WTC11 (cell line): ENCODE results near the gene RASIP1. TPM values are rescaled to one million over a fixed set of nuclear protein-coding genes. Genes with fewer than 3 reads are reported as not detected.

ENCODE experiments used
- ATAC-seq: fragments of 200-7000 bp; cut with Tn5 transposase; 2 replicates; pipeline ENCODE4 v1.10.0; 2021; ENCODE audit warnings: mild to moderate bottlenecking, moderate library complexity
- CTCF ChIA-PET: fragments of 300-600 bp; sonication (Branson Sonifier 250); formaldehyde crosslinking; loops from one replicate; lab custom pipeline; 2021; ENCODE audit warnings: antibody characterized with exemption; lab: Charles Lee
- POLR2A ChIA-PET: fragments of 350-600 bp; sonication (Branson Sonifier 250); formaldehyde crosslinking; loops from one replicate; lab custom pipeline; 2021; ENCODE audit warnings: antibody characterized with exemption; lab: Charles Lee
- DNase-seq: peaks from one replicate; pipeline ENCODE4 v3.0.0; 2021; ENCODE audit warnings: low spot score
- H3K27ac Mint-ChIP-seq: 2 replicates; pipeline ENCODE4 v1.8.0; 2021; ENCODE audit warnings: mixed read lengths
- H3K27me3 Mint-ChIP-seq: 2 replicates; pipeline ENCODE4 v1.8.0; 2021; ENCODE audit warnings: low read depth, mild to moderate bottlenecking, moderate library complexity, mixed read lengths
- H3K36me3 Mint-ChIP-seq: 2 replicates; pipeline ENCODE4 v1.8.0; 2021; ENCODE audit warnings: mixed read lengths
- H3K4me1 Mint-ChIP-seq: 2 replicates; pipeline ENCODE4 v1.8.0; 2022; ENCODE audit warnings: mixed read lengths
- H3K4me3 Mint-ChIP-seq: 2 replicates; pipeline ENCODE4 v1.8.0; 2021; ENCODE audit warnings: mild to moderate bottlenecking, moderate library complexity, mixed read lengths
- H3K9me3 Mint-ChIP-seq: 2 replicates; pipeline ENCODE4 v1.8.0; 2021; ENCODE audit warnings: mixed read lengths
- CREB1 ChIP-seq: sonication (generic); formaldehyde crosslinking; IDR thresholded peaks from 2 replicates; pipeline ENCODE4 v1.8.0; 2023; ENCODE audit warnings: mild to moderate bottlenecking, missing genetic modification reagents
- FOXK1 ChIP-seq: sonication (generic); formaldehyde crosslinking; IDR thresholded peaks from 2 replicates; pipeline ENCODE4 v1.8.0; 2022; ENCODE audit warnings: mild to moderate bottlenecking, moderate library complexity, missing genetic modification reagents
- GABPB1 ChIP-seq: sonication (generic); formaldehyde crosslinking; IDR thresholded peaks from 2 replicates; pipeline ENCODE4 v1.8.1; 2023; ENCODE audit warnings: mild to moderate bottlenecking, missing genetic modification reagents
- IRF2 ChIP-seq: sonication (generic); formaldehyde crosslinking; IDR thresholded peaks from 2 replicates; pipeline ENCODE4 v1.8.0; 2022; ENCODE audit warnings: low read depth, missing genetic modification reagents, borderline replicate concordance
- OVOL2 ChIP-seq: fragments of 250-450 bp; sonication (Bioruptor Pico); IDR thresholded peaks from 2 replicates; pipeline ENCODE4 v1.9.0; 2021; ENCODE audit warnings: mild to moderate bottlenecking, borderline replicate concordance
- PRRX2 ChIP-seq: fragments of 250-450 bp; sonication (Bioruptor Pico); IDR thresholded peaks from 2 replicates; pipeline ENCODE4 v1.8.0; 2021; ENCODE audit warnings: mild to moderate bottlenecking
- SMAD4 ChIP-seq: sonication (generic); formaldehyde crosslinking; IDR thresholded peaks from 2 replicates; pipeline ENCODE4 v1.8.0; 2022; ENCODE audit warnings: mild to moderate bottlenecking, missing genetic modification reagents
- SP1 ChIP-seq: sonication (generic); formaldehyde crosslinking; conservative IDR thresholded peaks from 2 replicates; pipeline ENCODE4 v1.8.1; 2022; ENCODE audit warnings: missing genetic modification reagents
- TCF7 ChIP-seq: sonication (generic); formaldehyde crosslinking; IDR thresholded peaks from 2 replicates; pipeline ENCODE4 v1.8.0; 2022; ENCODE audit warnings: mild to moderate bottlenecking, low read depth, missing genetic modification reagents, moderate library complexity
- TEAD4 ChIP-seq: sonication (generic); formaldehyde crosslinking; IDR thresholded peaks from 2 replicates; pipeline ENCODE4 v1.8.0; 2022; ENCODE audit warnings: mild to moderate bottlenecking, missing genetic modification reagents
- ZNF263 ChIP-seq: sonication (generic); formaldehyde crosslinking; IDR thresholded peaks from 2 replicates; pipeline ENCODE4 v1.8.1; 2022; ENCODE audit warnings: low read depth, mild to moderate bottlenecking, moderate library complexity, missing genetic modification reagents
- ZNF317 ChIP-seq: sonication (generic); formaldehyde crosslinking; IDR thresholded peaks from 2 replicates; pipeline ENCODE4 v1.8.1; 2023; ENCODE audit warnings: low read depth, mild to moderate bottlenecking, moderate library complexity, missing genetic modification reagents, borderline replicate concordance
- ZNF416 ChIP-seq: fragments of 250-450 bp; sonication (Bioruptor Pico); IDR thresholded peaks from 2 replicates; pipeline ENCODE4 v1.9.0; 2021; ENCODE audit warnings: mild to moderate bottlenecking, inconsistent platforms
- total RNA-seq: library from RNA; stranded (reverse); gene quantifications from 3 replicates; pipeline ENCODE4 v1.2.3, GENCODE V29; 2021
- TF ChIP-seq, protein P1 (sequence below): sonication (generic); formaldehyde crosslinking; IDR thresholded peaks from 2 replicates; pipeline ENCODE4 v1.8.1; 2023; ENCODE audit warnings: mild to moderate bottlenecking, missing genetic modification reagents, moderate library complexity
- TF ChIP-seq, protein P2 (sequence below): sonication (generic); formaldehyde crosslinking; conservative IDR thresholded peaks from 2 replicates; pipeline ENCODE4 v1.8.1; 2022; ENCODE audit warnings: mild to moderate bottlenecking, missing genetic modification reagents
- TF ChIP-seq, protein P3 (sequence below): sonication (generic); formaldehyde crosslinking; IDR thresholded peaks from 2 replicates; pipeline ENCODE4 v1.8.1; 2023; ENCODE audit warnings: mild to moderate bottlenecking, missing genetic modification reagents, borderline replicate concordance
- TF ChIP-seq, protein P4 (sequence below): sonication (generic); formaldehyde crosslinking; IDR thresholded peaks from 2 replicates; pipeline ENCODE4 v1.8.0; 2023; ENCODE audit warnings: mild to moderate bottlenecking, missing genetic modification reagents
- TF ChIP-seq, protein P5 (sequence below): sonication (generic); formaldehyde crosslinking; IDR thresholded peaks from 2 replicates; pipeline ENCODE4 v1.8.0; 2022; ENCODE audit warnings: mild to moderate bottlenecking, missing genetic modification reagents

The RASIP1 gene
- total RNA-seq, 1 experiment from 2014 or later, result 4.4 TPM

DNA sequence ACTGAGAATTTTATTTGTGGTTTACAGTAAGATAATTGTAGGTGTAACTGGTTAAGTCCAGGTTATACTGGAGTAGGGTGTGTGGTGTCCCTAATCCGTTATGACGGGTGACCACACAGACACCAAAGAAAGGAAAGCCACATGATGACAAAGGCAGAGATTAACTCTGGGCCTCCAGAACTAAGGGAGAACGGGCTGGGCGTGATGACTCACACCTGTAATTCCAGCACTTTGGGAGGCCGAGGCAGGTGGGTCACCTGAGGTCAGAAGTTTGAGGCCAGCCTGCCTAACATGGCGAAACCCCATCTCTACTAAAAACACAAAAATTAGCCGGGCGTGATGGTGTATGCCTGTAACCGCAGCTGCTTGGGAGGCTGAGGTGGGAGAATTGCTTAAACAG lies 54.8 kb downstream of the RASIP1 start (continued):
- TF ChIP-seq ZNF263 (CRISPR knock-in tag), result no peak
- TF ChIP-seq, protein P1, sequence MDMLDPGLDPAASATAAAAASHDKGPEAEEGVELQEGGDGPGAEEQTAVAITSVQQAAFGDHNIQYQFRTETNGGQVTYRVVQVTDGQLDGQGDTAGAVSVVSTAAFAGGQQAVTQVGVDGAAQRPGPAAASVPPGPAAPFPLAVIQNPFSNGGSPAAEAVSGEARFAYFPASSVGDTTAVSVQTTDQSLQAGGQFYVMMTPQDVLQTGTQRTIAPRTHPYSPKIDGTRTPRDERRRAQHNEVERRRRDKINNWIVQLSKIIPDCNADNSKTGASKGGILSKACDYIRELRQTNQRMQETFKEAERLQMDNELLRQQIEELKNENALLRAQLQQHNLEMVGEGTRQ (CRISPR knock-in tag), result no peak
- TF ChIP-seq, protein P2, sequence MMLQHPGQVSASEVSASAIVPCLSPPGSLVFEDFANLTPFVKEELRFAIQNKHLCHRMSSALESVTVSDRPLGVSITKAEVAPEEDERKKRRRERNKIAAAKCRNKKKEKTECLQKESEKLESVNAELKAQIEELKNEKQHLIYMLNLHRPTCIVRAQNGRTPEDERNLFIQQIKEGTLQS (CRISPR knock-in tag), result no peak

DNA sequence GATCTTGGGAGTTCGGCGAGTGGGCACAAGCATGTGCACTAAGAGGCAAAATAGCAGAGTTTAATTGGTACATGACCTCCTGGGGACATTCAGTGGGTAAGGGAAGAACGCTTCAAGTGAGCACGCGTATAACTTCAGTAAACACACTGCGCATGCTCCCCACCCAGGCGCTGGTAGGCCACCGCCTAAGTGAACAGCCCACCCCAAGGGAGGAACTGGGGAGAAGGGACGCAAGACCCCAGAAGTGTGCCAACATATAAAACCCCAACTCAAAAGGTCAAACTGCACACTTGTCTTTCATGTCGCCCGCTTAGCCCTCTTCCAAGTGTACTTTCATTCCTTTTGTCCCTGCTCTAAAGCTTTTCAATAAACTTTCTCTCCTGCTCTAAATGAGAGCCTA lies 57.1 kb downstream of the RASIP1 start:
- Mint-ChIP-seq H3K27ac (no peak overlapping the region), H3K9me3 (no peaks in the 10 kb centered on the region), H3K4me1 (no peaks in the 10 kb centered on the region), H3K36me3 (no peaks in the 10 kb centered on the region), H3K27me3 (no peaks in the 10 kb centered on the region; the same call in none of the 2 replicates), H3K4me3 (no peak overlapping the region)
- DNase-seq (no peak), ATAC-seq (no peak)
- CTCF ChIA-PET, result no interaction called here
- POLR2A ChIA-PET, result interaction anchor here (0.6 kb wide), 1 partner anchor 18 kb away, joined by 3 read pairs; no protein-coding TSS in a partner anchor
- TF ChIP-seq, protein P2 (CRISPR knock-in tag), result no peak
- TF ChIP-seq TEAD4 (CRISPR knock-in tag), result no peak
- TF ChIP-seq CREB1 (CRISPR knock-in tag), result no peak
- TF ChIP-seq, protein P3, sequence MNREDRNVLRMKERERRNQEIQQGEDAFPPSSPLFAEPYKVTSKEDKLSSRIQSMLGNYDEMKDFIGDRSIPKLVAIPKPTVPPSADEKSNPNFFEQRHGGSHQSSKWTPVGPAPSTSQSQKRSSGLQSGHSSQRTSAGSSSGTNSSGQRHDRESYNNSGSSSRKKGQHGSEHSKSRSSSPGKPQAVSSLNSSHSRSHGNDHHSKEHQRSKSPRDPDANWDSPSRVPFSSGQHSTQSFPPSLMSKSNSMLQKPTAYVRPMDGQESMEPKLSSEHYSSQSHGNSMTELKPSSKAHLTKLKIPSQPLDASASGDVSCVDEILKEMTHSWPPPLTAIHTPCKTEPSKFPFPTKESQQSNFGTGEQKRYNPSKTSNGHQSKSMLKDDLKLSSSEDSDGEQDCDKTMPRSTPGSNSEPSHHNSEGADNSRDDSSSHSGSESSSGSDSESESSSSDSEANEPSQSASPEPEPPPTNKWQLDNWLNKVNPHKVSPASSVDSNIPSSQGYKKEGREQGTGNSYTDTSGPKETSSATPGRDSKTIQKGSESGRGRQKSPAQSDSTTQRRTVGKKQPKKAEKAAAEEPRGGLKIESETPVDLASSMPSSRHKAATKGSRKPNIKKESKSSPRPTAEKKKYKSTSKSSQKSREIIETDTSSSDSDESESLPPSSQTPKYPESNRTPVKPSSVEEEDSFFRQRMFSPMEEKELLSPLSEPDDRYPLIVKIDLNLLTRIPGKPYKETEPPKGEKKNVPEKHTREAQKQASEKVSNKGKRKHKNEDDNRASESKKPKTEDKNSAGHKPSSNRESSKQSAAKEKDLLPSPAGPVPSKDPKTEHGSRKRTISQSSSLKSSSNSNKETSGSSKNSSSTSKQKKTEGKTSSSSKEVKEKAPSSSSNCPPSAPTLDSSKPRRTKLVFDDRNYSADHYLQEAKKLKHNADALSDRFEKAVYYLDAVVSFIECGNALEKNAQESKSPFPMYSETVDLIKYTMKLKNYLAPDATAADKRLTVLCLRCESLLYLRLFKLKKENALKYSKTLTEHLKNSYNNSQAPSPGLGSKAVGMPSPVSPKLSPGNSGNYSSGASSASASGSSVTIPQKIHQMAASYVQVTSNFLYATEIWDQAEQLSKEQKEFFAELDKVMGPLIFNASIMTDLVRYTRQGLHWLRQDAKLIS (CRISPR knock-in tag), result no peak
- no peak for TF ChIP-seq ZNF416
- TF ChIP-seq SP1 (CRISPR knock-in tag), result no peak

DNA sequence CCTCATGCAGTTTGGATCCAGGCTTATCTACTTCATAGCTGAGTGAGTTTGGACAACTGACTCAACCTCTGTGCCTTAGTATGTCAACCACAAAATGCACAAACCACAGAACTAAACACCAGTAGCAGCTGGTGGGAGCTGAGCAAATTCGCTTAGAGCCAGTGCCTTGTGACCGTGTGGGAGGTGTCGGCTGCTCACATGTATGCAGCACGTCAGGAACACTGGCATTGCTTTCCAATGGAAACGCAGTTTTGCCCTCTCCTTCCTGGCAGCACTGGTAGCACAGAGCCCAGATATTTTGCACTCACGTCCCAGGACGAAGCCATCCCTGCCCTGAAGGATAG lies 59.3 kb downstream of the RASIP1 start:
- no peak overlapping the region for H3K27ac Mint-ChIP-seq
- ATAC-seq (no peak), DNase-seq (no peak)
- no peak overlapping the region for H3K4me3 Mint-ChIP-seq
- ChIA-PET POLR2A (no interaction called here), CTCF (interaction anchor here (0.7 kb wide), 1 partner anchor 108 kb away, joined by 6 read pairs; no protein-coding TSS in a partner anchor)
- no peaks in the 10 kb centered on the region for H3K9me3 Mint-ChIP-seq
- no peaks in the 10 kb centered on the region for H3K36me3 Mint-ChIP-seq
- no peaks in the 10 kb centered on the region for H3K4me1 Mint-ChIP-seq
- no peaks in the 10 kb centered on the region; the same call in 1 of the 2 replicates for H3K27me3 Mint-ChIP-seq
- TF ChIP-seq, protein P4, sequence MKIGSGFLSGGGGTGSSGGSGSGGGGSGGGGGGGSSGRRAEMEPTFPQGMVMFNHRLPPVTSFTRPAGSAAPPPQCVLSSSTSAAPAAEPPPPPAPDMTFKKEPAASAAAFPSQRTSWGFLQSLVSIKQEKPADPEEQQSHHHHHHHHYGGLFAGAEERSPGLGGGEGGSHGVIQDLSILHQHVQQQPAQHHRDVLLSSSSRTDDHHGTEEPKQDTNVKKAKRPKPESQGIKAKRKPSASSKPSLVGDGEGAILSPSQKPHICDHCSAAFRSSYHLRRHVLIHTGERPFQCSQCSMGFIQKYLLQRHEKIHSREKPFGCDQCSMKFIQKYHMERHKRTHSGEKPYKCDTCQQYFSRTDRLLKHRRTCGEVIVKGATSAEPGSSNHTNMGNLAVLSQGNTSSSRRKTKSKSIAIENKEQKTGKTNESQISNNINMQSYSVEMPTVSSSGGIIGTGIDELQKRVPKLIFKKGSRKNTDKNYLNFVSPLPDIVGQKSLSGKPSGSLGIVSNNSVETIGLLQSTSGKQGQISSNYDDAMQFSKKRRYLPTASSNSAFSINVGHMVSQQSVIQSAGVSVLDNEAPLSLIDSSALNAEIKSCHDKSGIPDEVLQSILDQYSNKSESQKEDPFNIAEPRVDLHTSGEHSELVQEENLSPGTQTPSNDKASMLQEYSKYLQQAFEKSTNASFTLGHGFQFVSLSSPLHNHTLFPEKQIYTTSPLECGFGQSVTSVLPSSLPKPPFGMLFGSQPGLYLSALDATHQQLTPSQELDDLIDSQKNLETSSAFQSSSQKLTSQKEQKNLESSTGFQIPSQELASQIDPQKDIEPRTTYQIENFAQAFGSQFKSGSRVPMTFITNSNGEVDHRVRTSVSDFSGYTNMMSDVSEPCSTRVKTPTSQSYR, result no peak
- TF ChIP-seq OVOL2 (CRISPR knock-in tag), result no peak
- no peak for TF ChIP-seq PRRX2 (CRISPR knock-in tag)
- TF ChIP-seq FOXK1 (CRISPR knock-in tag), result no peak
- TF ChIP-seq, protein P5, sequence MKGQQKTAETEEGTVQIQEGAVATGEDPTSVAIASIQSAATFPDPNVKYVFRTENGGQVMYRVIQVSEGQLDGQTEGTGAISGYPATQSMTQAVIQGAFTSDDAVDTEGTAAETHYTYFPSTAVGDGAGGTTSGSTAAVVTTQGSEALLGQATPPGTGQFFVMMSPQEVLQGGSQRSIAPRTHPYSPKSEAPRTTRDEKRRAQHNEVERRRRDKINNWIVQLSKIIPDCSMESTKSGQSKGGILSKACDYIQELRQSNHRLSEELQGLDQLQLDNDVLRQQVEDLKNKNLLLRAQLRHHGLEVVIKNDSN (CRISPR knock-in tag), result no peak
- no peak for TF ChIP-seq ZNF317 (CRISPR knock-in tag)
- no peak for TF ChIP-seq GABPB1 (CRISPR knock-in tag)
- no peak for TF ChIP-seq TCF7 (CRISPR knock-in tag)
- TF ChIP-seq IRF2, result no peak
- TF ChIP-seq SMAD4 (CRISPR knock-in tag), result no peak
- TF ChIP-seq, all 79 proteins: peak for 0
